GM23338 (cell line): ENCODE data around the gene GNS. TPM values are rescaled to one million over a fixed set of nuclear protein-coding genes. Genes with fewer than 3 reads are reported as not detected.

Experiments
- ATAC-seq: fragments of 200-7000 bp; cut with Tn5 transposase; 3 replicates; pipeline ENCODE4 v1.9.1; 2020
- DNase-seq: peaks from one replicate; pipeline ENCODE4 v3.0.0-alpha.2; 2015; ENCODE audit warnings: low spot score
- H2AFZ ChIP-seq: fragments of 200-600 bp; sonication (generic); 2 replicates; pipeline ENCODE4 v1.8.0; 2016; ENCODE audit warnings: antibody characterized with exemption, mild to moderate bottlenecking, moderate library complexity
- H3F3A ChIP-seq: fragments of 200-600 bp; sonication (generic); replicated peaks from 2 replicates; pipeline ENCODE4 v1.8.0; 2017; ENCODE audit warnings: antibody characterized with exemption, mixed run types, low read depth
- H3K27ac ChIP-seq: fragments of 200-600 bp; sonication (generic); 2 replicates; pipeline ENCODE4 v1.6.1; 2016; ENCODE audit warnings: low read depth
- H3K27me3 ChIP-seq: fragments of 200-600 bp; sonication (generic); 2 replicates; pipeline ENCODE4 v1.8.0; 2016; ENCODE audit warnings: mild to moderate bottlenecking, mixed run types, moderate library complexity; ENCODE audit not compliant: insufficient read depth
- H3K36me3 ChIP-seq: fragments of 200-600 bp; sonication (generic); 2 replicates; pipeline ENCODE4 v1.8.0; 2016; ENCODE audit warnings: mild to moderate bottlenecking; ENCODE audit not compliant: insufficient read depth
- H3K4me1 ChIP-seq: fragments of 200-600 bp; sonication (generic); 2 replicates; pipeline ENCODE4 v1.8.0; 2016; ENCODE audit warnings: mild to moderate bottlenecking, moderate library complexity; ENCODE audit not compliant: insufficient read depth
- H3K4me2 ChIP-seq: fragments of 200-600 bp; sonication (generic); 2 replicates; pipeline ENCODE4 v1.7.1; 2017; ENCODE audit warnings: mixed run types
- H3K4me3 ChIP-seq: fragments of 200-600 bp; sonication (generic); 2 replicates; pipeline ENCODE4 v1.6.1; 2016; ENCODE audit warnings: mixed run types
- H3K79me2 ChIP-seq: fragments of 200-600 bp; sonication (generic); replicated peaks from 2 replicates; pipeline ENCODE4 v1.8.0; 2017; ENCODE audit warnings: mild to moderate bottlenecking; ENCODE audit not compliant: insufficient read depth
- H3K9me2 ChIP-seq: fragments of 200-600 bp; sonication (generic); 2 replicates; pipeline ENCODE4 v1.8.0; 2017; ENCODE audit not compliant: insufficient read depth
- H4K20me1 ChIP-seq: fragments of 200-600 bp; sonication (generic); replicated peaks from 2 replicates; pipeline ENCODE4 v1.8.0; 2017; ENCODE audit warnings: mild to moderate bottlenecking; ENCODE audit not compliant: insufficient read depth
- H3K27ac Mint-ChIP-seq: 2 replicates; pipeline ENCODE4 v1.8.0; 2020; ENCODE audit warnings: inconsistent platforms, mild to moderate bottlenecking, moderate library complexity, mixed read lengths
- H3K27me3 Mint-ChIP-seq: 3 replicates; pipeline ENCODE4 v1.8.0; 2022; ENCODE audit warnings: low read depth, mild to moderate bottlenecking, moderate library complexity, mixed read lengths, inconsistent platforms; ENCODE audit not compliant: insufficient read depth, poor library complexity
- H3K36me3 Mint-ChIP-seq: 3 replicates; pipeline ENCODE4 v1.8.0; 2021; ENCODE audit warnings: low read depth, mild to moderate bottlenecking, inconsistent platforms, moderate library complexity, mixed read lengths
- H3K4me1 Mint-ChIP-seq: 3 replicates; pipeline ENCODE4 v1.8.0; 2020; ENCODE audit warnings: mild to moderate bottlenecking, inconsistent platforms, mixed read lengths
- H3K4me3 Mint-ChIP-seq: 3 replicates; pipeline ENCODE4 v1.8.0; 2021; ENCODE audit warnings: moderate library complexity, mild to moderate bottlenecking, inconsistent platforms, mixed read lengths
- H3K9me3 Mint-ChIP-seq: 3 replicates; pipeline ENCODE4 v1.8.0; 2020; ENCODE audit warnings: moderate library complexity, mild to moderate bottlenecking, inconsistent platforms, mixed read lengths
- CREB1 ChIP-seq: fragments of 250-450 bp; sonication (Bioruptor Pico); IDR thresholded peaks from 2 replicates; pipeline ENCODE4 v1.5.0; 2020; ENCODE audit warnings: low read depth, mild to moderate bottlenecking, moderate library complexity
- CTCF ChIP-seq, 2 experiments: fragments of 200-600 bp in 1 of 2; sonication (generic) in 1 of 2; conservative IDR thresholded peaks; 2 replicates each; pipeline versions ENCODE4 v1.5.1 to v1.6.1; 2016 to 2017; ENCODE audit warnings: antibody characterized with exemption in 2 of 2, low read depth in 2 of 2, mild to moderate bottlenecking in 2 of 2, moderate library complexity in 1 of 2
- ETS1 ChIP-seq: IDR thresholded peaks from 2 replicates; pipeline ENCODE4 v1.6.1; 2016; ENCODE audit warnings: antibody characterized with exemption
- EZH2 ChIP-seq: fragments of 200-600 bp; sonication (generic); IDR thresholded peaks from one replicate; pipeline ENCODE4 v1.8.0; 2017; ENCODE audit warnings: antibody characterized with exemption, mild to moderate bottlenecking, low read depth; ENCODE audit not compliant: unreplicated experiment
- EZH2phosphoT487 ChIP-seq: fragments of 200-600 bp; sonication (generic); IDR thresholded peaks from one replicate; pipeline ENCODE4 v1.8.1; 2018; ENCODE audit warnings: antibody characterized with exemption; ENCODE audit not compliant: unreplicated experiment
- JUNB ChIP-seq: IDR thresholded peaks from one replicate; pipeline ENCODE4 v1.6.1; 2016; ENCODE audit warnings: antibody characterized with exemption; ENCODE audit not compliant: unreplicated experiment
- NANOG ChIP-seq: IDR thresholded peaks from 2 replicates; pipeline ENCODE4 v1.6.1; 2016; ENCODE audit warnings: antibody characterized with exemption, borderline replicate concordance
- POLR2AphosphoS5 ChIP-seq: IDR thresholded peaks from 2 replicates; pipeline ENCODE4 v1.6.1; 2016; ENCODE audit warnings: antibody characterized with exemption, low read depth
- REST ChIP-seq: IDR thresholded peaks from one replicate; pipeline ENCODE4 v1.6.1; 2018; ENCODE audit warnings: antibody characterized with exemption; ENCODE audit not compliant: unreplicated experiment
- ZNF114 ChIP-seq: fragments of 250-450 bp; sonication (Bioruptor Pico); IDR thresholded peaks from 2 replicates; pipeline ENCODE4 v1.5.0; 2020; ENCODE audit warnings: mild to moderate bottlenecking, moderate library complexity
- ZNF331 ChIP-seq: fragments of 250-450 bp; sonication (Bioruptor Pico); IDR thresholded peaks from 2 replicates; pipeline ENCODE4 v1.5.0; 2020; ENCODE audit warnings: low read depth, mild to moderate bottlenecking, moderate library complexity
- ZNF462 ChIP-seq: fragments of 250-450 bp; sonication (Bioruptor Pico); IDR thresholded peaks from 2 replicates; pipeline ENCODE4 v1.5.0; 2020; ENCODE audit warnings: mild to moderate bottlenecking, moderate library complexity
- polyA plus RNA-seq: library from polyadenylated mRNA; unstranded; fragments of >200 nt; fragmentation: Nextera tagmentation; extraction: Ambion mirVana; gene quantifications from 2 replicates; pipeline ENCODE4 v1.2.1, GENCODE V29; 2016
- total RNA-seq: library from RNA; depleted of rRNA; stranded (reverse); fragments of >200 nt; shearing (Covaris generic); gene quantifications from 2 replicates; pipeline ENCODE4 v1.2.3, GENCODE V29; 2014

The GNS gene
- total and polyA plus RNA-seq, 2 experiments from 2014 or later = 12.3 to 34.9 TPM

- no peak for TF ChIP-seq EZH2
These were observed 9.6 kb downstream of the GNS start (continued) for GRCh38 chr12:64749461-64750200.

- Histone ChIP-seq H4K20me1 (peaks cover 4% of the 10 kb centered on the region; the same call in 1 of the 2 replicates), H3K4me3 (no peak overlapping the region), H3K27ac (no peak overlapping the region), H3K79me2 (no peaks in the 10 kb centered on the region), H3K9me2 (no peaks in the 10 kb centered on the region), H3F3A (no peaks in the 10 kb centered on the region; the same call in 1 of the 2 replicates), H2AFZ (no peak overlapping the region), H3K36me3 (peaks cover 48% of the 10 kb centered on the region), H3K4me2 (no peak overlapping the region), H3K4me1 (no peaks in the 10 kb centered on the region), H3K27me3 (no peaks in the 10 kb centered on the region)
- DNase-seq (no peak), ATAC-seq (no peak)
- H3K36me3 Mint-ChIP-seq = peaks cover 46% of the 10 kb centered on the region
- no peak overlapping the region for H3K4me3 Mint-ChIP-seq
- no peaks in the 10 kb centered on the region for H3K4me1 Mint-ChIP-seq
- H3K27me3 Mint-ChIP-seq = no peaks in the 10 kb centered on the region
- no peaks in the 10 kb centered on the region for H3K9me3 Mint-ChIP-seq
- H3K27ac Mint-ChIP-seq = no peak overlapping the region
- TF ChIP-seq CREB1 (CRISPR knock-in tag) = no peak
- no peak for TF ChIP-seq NANOG
- no peak for TF ChIP-seq ETS1
- no peak for TF ChIP-seq ZNF114 (CRISPR knock-in tag)
- no peak for TF ChIP-seq JUNB
- no peak for TF ChIP-seq POLR2AphosphoS5
- TF ChIP-seq EZH2phosphoT487 = no peak
- no peak for TF ChIP-seq EZH2
- no peak for TF ChIP-seq ZNF462 (CRISPR knock-in tag)
- TF ChIP-seq REST = no peak
- no peak for TF ChIP-seq CTCF (conservative IDR thresholded peaks at IDR 0.05; ENCODE audit: low read depth in 2 of 2)
- no peak for TF ChIP-seq ZNF331 (CRISPR knock-in tag)
These were observed 11.5 kb downstream of the GNS start for GRCh38 chr12:64747695-64748094.
